Omental fat pad (tissue), 4 donors: ENCODE results near the gene ZIC1. TPM values are rescaled to one million over a fixed set of nuclear protein-coding genes. Genes with fewer than 3 reads are reported as not detected.
A peak's percentile ranks its signal among the peaks of the same experiment; 100 is the strongest.

Experiments used
- ATAC-seq: fragments of 150-250 bp; one replicate; pipeline ENCODE4 v1.9.1; 2016; ENCODE audit warnings: mild to moderate bottlenecking, moderate library complexity; ENCODE audit not compliant: low FRiP score
- DNase-seq: peaks from one replicate; pipeline ENCODE4 v3.0.0-alpha.2; 2019; ENCODE audit warnings: low spot score
- total RNA-seq, 4 donors: library from RNA; depleted of rRNA; stranded (reverse); fragments of >200 nt; gene quantifications; one replicate each; pipeline ENCODE4 v1.1.0, GENCODE V29; 2016
- TF ChIP-seq, protein P1 (sequence below), 3 donors: fragments of 450-650 bp; IDR thresholded peaks; one replicate each; pipeline ENCODE4 v1.5.1; 2016 to 2017; ENCODE audit warnings: antibody characterized with exemption in 3 of 3, mild to moderate bottlenecking in 3 of 3, moderate library complexity in 2 of 3

Gene ZIC1
- total RNA-seq, 4 donors from 2014 or later: not detected

DNA sequence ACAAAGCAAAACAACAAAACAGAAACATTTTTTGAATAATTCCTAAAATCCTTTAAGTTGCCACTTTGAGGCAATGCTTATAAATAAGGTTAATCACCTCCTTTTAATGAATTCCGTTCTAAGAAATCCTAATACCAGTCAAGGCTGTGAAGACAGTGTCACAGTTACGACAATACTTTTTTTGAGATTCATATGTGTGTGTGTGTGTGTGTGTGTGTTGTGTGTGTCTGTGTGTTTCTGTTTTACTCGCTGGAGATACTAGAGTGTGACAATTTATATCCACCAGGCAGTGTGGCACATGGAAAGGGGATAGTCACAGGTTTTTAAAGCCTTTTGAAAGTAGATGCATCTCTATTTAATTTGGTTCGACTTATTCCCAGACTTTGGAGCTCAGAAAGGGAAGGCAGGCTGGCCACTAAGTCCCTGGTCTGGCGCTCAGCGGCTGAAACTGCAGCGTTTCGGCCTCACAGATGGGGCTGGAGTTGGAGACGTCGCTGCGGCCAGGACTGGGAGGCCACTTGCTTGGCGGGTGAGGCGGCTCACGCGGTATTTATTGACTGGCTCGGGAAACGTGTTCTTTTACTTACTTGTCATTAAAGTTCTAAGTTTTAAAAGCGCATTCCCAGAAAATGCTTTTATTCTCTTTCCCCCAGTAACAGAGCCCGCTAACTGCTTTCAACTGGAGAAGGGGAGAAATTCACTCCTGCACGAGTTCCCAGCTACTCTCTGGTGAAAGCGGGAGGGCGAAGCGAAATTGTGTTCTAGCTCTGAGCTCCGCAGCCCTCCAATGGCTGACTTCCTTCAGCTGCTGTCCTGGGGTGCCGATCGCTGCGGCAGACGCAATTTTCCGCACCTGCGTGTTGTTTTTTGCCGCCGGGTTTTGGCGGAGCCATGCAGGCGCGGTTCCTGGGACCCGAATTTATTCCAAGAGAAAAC lies 13.7 kb downstream of the ZIC1 start:
- DNase-seq: no peak
- no peak for ATAC-seq
- TF ChIP-seq, protein P1, sequence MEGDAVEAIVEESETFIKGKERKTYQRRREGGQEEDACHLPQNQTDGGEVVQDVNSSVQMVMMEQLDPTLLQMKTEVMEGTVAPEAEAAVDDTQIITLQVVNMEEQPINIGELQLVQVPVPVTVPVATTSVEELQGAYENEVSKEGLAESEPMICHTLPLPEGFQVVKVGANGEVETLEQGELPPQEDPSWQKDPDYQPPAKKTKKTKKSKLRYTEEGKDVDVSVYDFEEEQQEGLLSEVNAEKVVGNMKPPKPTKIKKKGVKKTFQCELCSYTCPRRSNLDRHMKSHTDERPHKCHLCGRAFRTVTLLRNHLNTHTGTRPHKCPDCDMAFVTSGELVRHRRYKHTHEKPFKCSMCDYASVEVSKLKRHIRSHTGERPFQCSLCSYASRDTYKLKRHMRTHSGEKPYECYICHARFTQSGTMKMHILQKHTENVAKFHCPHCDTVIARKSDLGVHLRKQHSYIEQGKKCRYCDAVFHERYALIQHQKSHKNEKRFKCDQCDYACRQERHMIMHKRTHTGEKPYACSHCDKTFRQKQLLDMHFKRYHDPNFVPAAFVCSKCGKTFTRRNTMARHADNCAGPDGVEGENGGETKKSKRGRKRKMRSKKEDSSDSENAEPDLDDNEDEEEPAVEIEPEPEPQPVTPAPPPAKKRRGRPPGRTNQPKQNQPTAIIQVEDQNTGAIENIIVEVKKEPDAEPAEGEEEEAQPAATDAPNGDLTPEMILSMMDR (IDR thresholded peaks at IDR 0.05): no peak

DNA sequence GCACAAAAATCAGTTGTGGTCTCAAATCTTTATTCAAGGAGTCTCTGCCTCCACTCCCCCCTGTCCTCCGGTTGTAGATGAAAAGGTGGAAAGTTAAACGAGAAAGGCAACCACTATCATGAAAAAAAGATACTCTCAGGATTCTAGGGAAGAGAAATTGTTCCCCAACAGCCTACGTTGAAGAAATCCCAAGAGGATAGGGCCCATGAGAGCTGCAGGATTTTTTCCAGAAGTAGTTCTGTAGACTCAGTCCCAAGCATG lies 14.3 kb downstream of the ZIC1 start:
- TF ChIP-seq, protein P1 (IDR thresholded peaks at IDR 0.05): no peak
- DNase-seq: no peak
- no peak for ATAC-seq

DNA sequence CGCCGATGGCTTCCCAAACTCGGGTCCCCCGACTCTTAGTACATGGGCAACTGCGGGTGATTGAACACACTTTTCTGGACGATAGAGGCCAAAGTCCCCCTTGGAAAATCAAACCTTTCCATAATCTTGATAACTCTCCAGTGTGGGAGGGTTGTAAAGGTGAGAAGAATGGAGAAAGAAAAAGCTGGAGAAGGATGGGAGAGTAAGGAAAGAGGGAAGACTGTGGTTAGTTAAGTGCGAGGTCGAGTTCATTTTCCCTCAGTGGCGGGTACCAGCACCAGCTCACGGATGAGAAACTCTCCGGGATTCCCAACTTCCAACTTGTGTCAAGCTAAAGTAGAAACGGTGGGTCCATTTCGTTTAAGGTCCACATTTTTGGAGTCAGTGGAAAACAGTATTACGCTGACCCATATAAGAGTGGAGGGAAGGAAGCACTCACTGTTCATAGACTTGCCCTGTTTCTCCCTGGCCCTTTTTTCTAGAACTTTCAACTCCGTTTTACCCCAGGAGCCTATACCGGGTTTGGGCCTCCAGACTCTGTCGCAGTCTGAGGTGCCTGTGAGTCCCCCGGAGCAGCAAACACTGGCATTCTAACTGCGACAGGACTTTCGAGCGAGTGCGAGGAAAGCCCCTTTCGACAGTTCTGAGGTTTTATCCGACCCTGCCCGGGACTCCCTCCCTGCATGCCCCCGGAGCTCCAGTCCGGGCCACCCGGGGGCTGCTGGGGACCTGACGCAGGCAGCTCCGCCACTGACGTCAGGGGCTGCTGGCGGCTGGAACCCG lies 14.8 kb downstream of the ZIC1 start:
- TF ChIP-seq, protein P1 (IDR thresholded peaks at IDR 0.05): no peak
- ATAC-seq (no peak), DNase-seq (no peak)

DNA sequence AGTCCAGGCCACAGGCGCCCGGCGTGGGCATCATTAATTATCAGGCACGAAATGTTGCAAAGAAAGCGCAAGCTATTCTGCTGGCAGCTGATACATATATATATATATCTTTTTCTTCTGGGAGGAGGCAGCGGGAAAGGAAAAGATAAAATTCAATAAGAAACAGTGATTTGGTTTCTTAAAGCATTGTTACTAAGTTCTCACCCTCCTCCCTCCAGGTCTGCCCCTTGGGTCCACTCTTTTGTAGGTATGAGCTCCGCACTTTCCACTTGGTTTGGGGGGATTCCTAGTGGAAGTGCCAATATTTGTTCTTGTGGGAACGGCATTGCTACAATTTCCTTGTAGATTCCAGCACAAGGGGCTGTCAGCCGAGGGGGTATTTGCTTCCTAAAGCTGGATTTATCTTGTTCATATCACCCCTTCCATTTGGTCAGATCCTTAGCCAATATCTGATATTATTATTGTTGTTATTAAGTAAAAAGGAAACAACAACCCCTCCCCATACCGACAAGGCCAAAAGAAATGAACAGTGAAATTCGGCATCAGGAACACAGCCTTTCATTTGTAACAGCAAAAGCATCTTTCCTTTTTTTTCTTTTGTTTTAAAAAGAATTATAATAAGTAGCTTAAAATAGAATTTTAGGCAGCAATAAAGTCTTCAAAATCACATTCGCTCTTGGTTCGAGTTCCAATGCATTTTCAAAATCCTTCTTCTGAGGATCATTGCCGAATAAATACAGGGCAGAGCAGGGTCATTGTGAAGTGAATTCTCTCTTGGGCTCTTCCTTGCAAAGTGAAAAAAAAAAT lies 15.6 kb downstream of the ZIC1 start:
- no peak for DNase-seq
- TF ChIP-seq, protein P1 (IDR thresholded peaks at IDR 0.05): no peak
- peak; percentile 32 for ATAC-seq

DNA sequence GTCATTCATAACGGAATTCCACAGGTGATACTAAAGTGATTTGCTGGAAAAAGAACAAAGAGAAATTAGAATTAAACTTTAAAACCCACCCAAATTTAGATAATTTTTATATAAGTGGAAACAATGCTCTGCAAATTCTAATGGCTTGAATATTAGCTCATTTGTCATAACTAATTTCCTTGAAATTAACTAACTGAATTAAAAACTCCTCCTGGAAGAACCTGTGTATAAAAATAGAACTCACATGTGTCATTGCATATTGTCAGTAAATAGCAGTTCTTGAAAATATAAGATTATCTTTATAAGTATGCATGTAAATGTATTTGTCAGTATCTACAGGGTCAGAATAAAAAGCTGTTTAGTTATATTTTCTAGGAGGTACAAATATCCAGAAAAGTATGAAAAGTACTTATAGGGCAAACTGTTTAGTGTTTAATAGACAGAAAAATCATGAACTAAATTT lies 16.3 kb downstream of the ZIC1 start:
- no peak for DNase-seq
- ATAC-seq: no peak
- TF ChIP-seq, protein P1 (IDR thresholded peaks at IDR 0.05): no peak

DNA sequence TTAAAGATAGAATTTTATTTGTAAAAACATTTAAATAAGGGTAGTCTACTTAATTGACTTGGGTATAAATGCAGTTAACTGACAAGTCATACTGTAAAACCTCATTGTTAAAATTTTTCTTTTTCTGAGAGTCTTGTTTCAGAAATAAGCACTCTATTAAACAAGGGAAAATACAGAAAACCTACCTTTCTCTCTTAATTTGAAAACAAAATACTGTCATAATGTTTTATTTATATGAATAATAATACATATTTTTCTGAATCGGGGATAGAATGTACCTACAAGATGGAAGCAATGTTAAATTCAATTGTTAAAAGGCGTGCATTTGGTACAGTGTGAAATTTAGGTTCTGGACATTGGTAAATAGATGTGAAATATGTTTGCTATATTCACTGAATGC lies 17.8 kb downstream of the ZIC1 start:
- TF ChIP-seq, protein P1 (IDR thresholded peaks at IDR 0.05): no peak
- DNase-seq (no peak), ATAC-seq (no peak)
